AG04449 (cell line): Measurements from ENCODE around the gene GGT5.
A peak's percentile ranks its signal among the peaks of the same experiment; 100 is the strongest.
"Not testable (repeated sequence)": the region's sequence is repeated elsewhere in the genome, so short reads cannot be mapped to it uniquely, and the experiment has no call there.

Experiments
- CTCF ChIA-PET: fragments of 350-600 bp; formaldehyde crosslinking; extraction: SDS; loops from one replicate; lab custom pipeline; 2021; ENCODE audit warnings: antibody characterized with exemption; lab: Yijun Ruan, JAX
- POLR2A ChIA-PET: fragments of 400-600, 350-600 bp; formaldehyde crosslinking; extraction: SDS; loops from one replicate; lab custom pipeline; 2020; ENCODE audit warnings: antibody characterized with exemption, inconsistent platforms; lab: Yijun Ruan, JAX
- DNase-seq: peaks from one replicate; pipeline ENCODE4 v3.0.0-alpha.2; 2010; ENCODE audit warnings: low read depth, low spot score
- H3K4me3 ChIP-seq: 2 replicates; pipeline ENCODE4 v1.5.1; 2011; ENCODE audit warnings: low read depth, mild to moderate bottlenecking, control low read depth, low read length
- CTCF ChIP-seq: IDR thresholded peaks from one replicate; pipeline ENCODE4 v1.5.1; 2011; ENCODE audit warnings: mild to moderate bottlenecking, moderate library complexity, low read length, control low read depth, inconsistent platforms; ENCODE audit not compliant: insufficient read depth; ENCODE audit errors: missing control alignments

The GGT5 gene

GRCh38 chr22:24247564-24248344 is 2.9 kb upstream of the GGT5 start:
- H3K4me3 ChIP-seq = no peak overlapping the region
- TF ChIP-seq CTCF = peak; percentile 96

GRCh38 chr22:24247011-24247507 is 2.2 kb upstream of the GGT5 start:
- ChIA-PET POLR2A (interaction anchor here (0.7 kb wide), 1 partner anchor 38 kb away, joined by 3 read pairs; no protein-coding TSS in a partner anchor), CTCF (interaction anchor here (0.6 to 4.9 kb wide), 16 partner anchors 9 to 254 kb away, joined by 3 to 102 read pairs (median 4); partner anchors contain the start of gene SUSD2)
- DNase-seq = no peak
- TF ChIP-seq CTCF = no peak
- no peak overlapping the region for H3K4me3 ChIP-seq

More at GRCh38 chr22:24247564-24248344, 2.9 kb upstream of the GGT5 start:
- ChIA-PET CTCF (interaction anchor here (0.6 to 4.9 kb wide), 18 partner anchors 10 to 255 kb away, joined by 3 to 102 read pairs (median 3); partner anchors contain the start of gene SUSD2), POLR2A (interaction anchor here (0.7 kb wide), 1 partner anchor 39 kb away, joined by 3 read pairs; no protein-coding TSS in a partner anchor)
- peak; percentile 83 for DNase-seq

DNA sequence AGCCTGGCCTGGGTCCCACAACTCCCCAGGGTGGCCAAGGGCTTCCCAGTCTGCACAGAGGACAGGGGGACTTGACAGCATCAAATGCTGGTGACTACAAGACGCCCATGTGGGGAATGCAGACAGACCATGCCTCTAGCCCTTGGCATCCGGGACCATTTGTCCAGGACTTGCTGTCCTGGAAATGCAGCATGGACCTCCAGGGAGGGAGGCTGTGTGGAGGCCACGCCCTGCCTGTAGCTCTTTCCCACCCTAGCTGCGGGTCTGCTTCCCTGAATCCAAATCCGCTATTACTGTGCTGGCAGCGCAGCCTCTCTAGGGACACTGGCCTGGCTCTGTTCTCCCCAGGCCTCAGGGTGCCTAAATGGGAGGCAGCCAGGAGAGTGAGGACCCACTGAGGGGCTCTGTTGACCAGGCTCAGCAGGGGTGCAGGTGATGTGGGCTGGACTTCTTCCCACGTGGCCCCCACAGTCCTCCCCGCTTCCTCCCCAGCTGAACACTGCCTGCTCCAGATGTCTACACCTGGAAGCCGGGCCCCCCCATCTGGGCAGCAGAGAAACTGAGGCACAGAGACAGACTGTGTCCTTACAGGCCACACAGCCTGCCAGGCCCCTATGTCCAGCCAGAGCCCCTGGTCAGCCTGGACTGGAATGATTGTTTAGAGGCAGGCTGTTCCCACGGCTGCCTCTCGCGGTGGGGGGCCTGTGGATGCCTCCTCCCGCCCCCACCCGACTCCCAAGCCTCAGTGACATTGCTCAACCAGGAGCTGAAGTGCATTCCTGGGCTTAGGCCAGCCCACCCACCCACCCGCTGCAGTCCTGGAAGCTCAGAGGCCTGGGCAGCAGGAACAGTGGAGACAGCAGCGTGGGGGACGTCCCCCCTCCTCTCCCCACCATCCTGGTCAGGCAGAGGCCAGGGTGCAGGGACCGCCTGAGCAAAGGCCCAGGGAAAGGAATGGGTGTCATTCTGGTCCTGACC is 991 bp upstream of the GGT5 start:
- DNase-seq = peak; percentile 24
- H3K4me3 ChIP-seq, POLR2A ChIA-PET: not testable (repeated sequence)
- CTCF ChIA-PET = interaction anchor here (1.2 to 4.9 kb wide), 3 partner anchors 49 to 150 kb away, joined by 3 to 102 read pairs (median 3); no protein-coding TSS in a partner anchor

DNA sequence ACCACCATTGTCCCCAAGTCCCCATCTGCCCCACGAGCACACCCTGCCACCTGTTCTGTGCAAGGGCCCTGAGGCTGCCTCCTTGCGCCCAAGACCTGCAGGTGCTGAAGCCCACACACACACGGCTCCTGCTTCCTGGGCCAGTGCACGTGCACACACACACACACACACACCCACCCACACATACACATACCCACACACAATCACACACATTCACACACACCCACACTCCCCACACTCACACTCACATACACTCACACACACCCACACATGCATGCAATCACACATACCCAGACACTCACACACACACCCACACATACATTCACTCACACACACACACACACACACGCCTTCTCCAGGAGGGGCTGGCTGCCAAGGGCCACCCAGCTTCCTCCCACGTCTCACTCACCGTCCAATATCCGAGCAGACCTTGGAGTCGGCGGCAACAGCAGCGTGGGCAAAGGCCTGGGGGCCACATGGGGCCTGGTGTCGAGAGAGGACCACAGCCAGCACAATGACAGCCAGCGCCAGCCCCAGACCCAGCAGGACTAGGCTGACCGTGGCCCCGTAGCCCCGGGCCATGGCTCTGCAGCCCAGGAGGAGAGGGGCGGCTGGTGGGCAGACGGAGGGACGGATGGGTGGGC is 616 bp downstream of the GGT5 start:
- H3K4me3 ChIP-seq = no peak overlapping the region
- TF ChIP-seq CTCF = no peak
- CTCF ChIA-PET = interaction anchor here (4.9 kb wide), 1 partner anchor 54 kb away, joined by 102 read pairs; no protein-coding TSS in a partner anchor
- DNase-seq = no peak
- POLR2A ChIA-PET = no interaction called here

DNA sequence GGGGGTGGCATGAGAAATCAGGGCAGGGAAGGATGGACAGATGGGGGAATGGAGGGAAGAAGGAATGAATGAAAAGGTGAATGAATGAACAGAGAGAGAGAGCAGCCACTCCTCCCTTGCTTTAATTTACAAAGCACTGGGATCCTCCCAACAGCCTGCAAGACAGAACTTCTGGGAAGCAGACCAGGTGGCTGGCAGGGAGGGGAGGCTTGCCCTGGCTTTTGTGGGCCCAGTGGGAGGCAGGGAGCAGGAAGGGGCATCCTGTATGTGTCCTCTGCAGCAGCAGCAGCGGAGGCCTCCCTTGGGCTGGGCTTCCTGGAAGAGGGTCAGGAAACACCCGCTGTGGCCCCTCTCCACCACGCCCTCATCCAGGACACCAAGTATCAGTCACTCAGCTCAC is 1.5 kb downstream of the GGT5 start:
- ChIA-PET CTCF (interaction anchor here (1.1 kb wide), 2 partner anchors 53 to 201 kb away, joined by 3 to 6 read pairs; no protein-coding TSS in a partner anchor), POLR2A (interaction anchor here (0.8 kb wide), 1 partner anchor 71 kb away, joined by 3 read pairs; no protein-coding TSS in a partner anchor)
- DNase-seq, H3K4me3 ChIP-seq: not testable (repeated sequence)

GRCh38 chr22:24240985-24241692 is 3.7 kb downstream of the GGT5 start:
- DNase-seq, POLR2A ChIA-PET, H3K4me3 ChIP-seq: not testable (repeated sequence)
- CTCF ChIA-PET = interaction anchor here (1.0 to 2.6 kb wide), 3 partner anchors 41 to 52 kb away, joined by 3 to 8 read pairs (median 3); no protein-coding TSS in a partner anchor
